ENCODE measurements around the gene INHBB.
"Not testable (repeated sequence)": the region's sequence is repeated elsewhere in the genome, so short reads cannot be mapped to it uniquely, and the experiment has no call there.

Gene INHBB

DNA sequence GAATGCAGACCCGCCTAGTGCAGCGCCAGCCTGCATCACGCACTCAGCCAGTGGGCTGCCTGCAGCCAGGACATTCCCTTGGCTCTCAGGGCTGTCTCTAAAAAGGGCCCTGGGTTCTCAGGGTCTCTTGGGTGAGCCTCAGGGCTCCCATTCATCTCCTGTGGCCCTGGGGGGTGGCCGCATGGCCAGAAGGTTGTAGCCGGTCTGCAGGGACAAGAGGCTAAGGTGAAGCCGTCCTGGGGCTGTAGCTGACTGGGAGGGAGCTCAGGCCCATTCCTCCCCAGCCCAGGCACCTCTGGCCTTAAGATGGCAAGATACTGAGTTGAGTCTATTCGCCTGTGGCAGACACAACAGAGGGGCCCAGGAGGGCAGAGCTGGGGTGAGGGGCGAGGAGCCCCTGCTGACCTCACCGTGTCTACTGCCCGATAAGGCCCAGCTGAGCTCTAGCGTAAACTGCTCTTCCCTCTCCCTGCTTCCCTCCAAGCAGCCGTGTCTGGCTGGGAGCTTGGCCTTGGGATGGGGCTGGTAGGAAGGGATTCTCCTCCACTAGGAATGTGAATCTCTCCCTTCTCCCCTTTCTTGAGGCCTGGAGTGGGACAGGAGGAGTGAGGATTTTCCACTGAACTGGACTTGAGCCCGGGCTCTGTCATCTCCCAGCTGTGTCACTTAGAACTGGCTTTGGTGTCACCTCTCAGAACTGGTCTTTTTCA, 37.9 kb downstream of the INHBB start:
- no peak for DNase-seq

- no peak for DNase-seq
Observed at GRCh38 chr2:120384486-120385354, 38.8 kb downstream of the INHBB start.

- no peak for DNase-seq
Observed at GRCh38 chr2:120385355-120386127, 39.6 kb downstream of the INHBB start.

- no peak for DNase-seq
Observed at GRCh38 chr2:120388222-120389035, 42.5 kb downstream of the INHBB start.

GRCh38 chr2:120389036-120389391, 43.1 kb downstream of the INHBB start:
- DNase-seq = no peak

GRCh38 chr2:120390381-120391055, 44.6 kb downstream of the INHBB start:
- DNase-seq = no peak

DNA sequence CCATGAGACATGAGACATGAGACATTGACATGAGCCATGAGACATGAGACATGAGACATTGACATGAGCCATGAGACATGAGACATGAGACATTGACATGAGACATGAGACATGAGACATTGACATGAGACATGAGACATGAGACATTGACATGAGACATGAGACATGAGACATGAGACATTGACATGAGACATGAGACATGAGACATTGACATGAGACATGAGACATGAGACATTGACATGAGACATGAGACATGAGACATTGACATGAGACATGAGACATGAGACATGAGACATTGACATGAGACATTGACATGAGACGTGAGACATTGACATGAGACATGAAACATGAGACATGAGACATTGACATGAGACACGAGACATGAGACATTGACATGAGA, 45.4 kb downstream of the INHBB start:
- not testable (repeated sequence) for DNase-seq

GRCh38 chr2:120391911-120392665, 46.2 kb downstream of the INHBB start:
- DNase-seq = no peak

GRCh38 chr2:120392923-120393322, 47.0 kb downstream of the INHBB start:
- DNase-seq = no peak

- DNase-seq = no peak
Observed at GRCh38 chr2:120393456-120393855, 47.5 kb downstream of the INHBB start.

GRCh38 chr2:120394764-120395163, 48.8 kb downstream of the INHBB start:
- DNase-seq = no peak

DNA sequence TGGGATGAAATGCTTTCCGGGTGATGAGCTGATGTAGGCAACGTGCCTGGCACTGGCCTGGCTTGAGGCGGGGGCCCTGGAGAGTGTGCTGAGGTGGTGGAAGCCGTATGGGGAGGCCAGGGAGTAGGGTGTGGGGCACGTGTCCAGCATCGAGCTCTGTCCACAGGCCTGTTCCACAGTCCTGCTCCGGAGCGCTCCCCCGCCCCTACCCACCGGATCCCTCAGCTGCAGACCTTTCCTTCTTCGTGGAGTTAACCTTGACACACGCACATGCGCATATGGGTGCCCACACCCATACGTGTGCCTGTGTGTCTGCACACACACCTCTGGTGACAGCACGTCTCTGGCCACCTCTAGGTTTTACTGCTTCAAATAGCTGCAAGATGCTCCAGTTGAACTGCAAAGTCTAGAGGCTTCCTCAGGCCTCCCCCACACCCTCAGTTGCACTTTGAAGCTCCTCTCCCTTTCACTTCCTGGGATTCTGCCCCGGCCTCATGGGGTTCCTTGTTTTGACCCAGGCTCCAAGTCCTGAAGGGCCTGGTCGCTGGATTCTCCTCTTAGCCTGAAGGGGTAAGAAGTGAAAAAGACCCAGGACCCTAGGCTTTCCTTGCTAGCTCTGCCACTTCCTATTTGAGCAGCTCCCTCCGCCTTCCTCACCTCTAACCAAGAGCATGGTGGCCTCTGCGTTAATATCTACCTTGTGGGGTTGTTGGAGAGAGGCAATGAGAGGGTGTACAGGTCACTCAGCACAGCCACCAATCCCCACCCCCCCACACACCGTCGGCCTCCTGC, 49.5 kb downstream of the INHBB start:
- DNase-seq = no peak

DNA sequence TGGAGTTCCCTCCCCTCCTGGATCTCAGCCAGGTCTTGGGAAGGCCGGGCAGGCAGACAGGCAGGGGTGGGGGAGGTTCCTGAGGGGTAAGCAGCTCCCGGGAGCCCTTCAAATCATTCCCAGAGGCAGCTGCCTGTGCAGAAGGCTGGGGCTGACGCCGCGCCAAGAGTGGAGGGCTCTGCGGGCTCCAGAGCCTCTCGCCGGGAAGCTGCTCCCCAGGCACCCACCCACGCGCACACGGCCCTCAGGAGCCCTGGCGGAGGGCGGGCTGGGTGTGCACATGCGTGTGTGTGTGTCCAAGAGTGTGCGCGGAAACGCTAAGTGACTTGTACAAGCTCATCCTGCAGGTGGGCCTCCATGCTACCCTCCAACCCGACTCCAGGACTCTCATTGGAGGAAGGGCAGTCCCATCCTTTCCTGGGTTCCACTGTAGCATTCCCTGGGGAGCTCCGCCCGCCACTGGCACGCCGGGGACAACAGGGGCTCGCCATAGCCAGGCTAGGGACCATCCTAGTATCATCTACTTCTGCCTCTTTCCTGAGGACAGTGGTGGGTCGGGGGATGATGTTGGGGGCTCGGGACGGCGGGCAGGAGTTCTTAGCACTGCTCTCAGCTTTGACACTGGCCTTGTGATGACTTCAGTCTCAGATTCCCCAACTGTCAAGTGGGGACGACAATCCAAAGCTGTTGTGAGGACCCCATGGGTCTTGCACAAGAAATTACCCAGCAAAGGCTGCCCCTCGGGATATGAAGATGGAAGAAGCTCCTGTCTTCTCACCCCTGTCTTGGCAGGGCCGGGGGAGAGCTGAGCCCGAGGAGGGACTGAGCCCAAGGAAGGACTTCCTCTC, 50.3 kb downstream of the INHBB start:
- peak; percentile 4 for DNase-seq

DNA sequence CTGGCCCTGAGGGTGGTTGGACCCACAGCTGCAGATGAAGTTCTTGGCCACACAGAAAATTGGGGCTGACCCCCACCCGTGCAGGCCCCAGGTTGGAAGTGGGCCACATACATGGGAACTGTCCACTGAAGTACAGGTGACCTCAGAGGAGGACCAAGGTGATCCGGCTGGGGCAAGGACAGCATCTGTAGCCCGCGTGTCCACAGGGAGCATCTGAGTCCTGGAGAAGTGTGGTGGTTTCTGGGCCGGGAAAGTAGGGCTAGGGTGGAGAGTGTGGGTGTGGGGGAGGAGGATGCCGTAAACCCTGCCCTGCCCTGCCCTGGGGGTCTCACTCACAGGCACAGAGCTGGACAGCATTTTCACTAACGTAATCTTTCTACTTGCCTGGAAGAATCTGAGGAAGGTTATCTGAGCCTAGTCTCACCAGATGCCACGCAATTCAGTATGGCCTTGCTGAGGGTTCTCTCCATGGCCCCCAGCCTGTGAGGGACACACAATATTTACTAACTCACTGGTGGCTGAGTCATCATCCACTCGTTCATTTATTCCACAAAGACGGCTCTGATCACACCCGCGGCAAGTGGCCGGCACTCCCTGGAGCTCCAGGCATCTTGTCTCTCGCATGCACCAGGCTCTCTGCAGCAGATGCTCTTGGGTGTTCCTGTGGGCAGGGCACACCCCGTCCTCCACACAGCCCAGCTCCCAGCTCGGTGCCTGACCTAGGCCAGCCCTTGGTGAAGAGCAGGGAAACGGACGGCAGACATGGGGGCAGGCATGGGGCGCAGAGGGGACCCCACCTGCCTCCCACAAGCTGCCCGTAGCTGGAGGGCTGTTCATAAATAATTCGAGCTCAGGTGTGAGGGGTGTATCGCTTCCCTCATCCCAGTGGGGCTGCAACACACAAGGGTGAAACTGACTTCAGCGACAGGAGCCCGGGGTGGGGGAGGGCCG, 51.2 kb downstream of the INHBB start:
- no peak for DNase-seq

GRCh38 chr2:120398051-120398995, 52.4 kb downstream of the INHBB start:
- DNase-seq = no peak

DNA sequence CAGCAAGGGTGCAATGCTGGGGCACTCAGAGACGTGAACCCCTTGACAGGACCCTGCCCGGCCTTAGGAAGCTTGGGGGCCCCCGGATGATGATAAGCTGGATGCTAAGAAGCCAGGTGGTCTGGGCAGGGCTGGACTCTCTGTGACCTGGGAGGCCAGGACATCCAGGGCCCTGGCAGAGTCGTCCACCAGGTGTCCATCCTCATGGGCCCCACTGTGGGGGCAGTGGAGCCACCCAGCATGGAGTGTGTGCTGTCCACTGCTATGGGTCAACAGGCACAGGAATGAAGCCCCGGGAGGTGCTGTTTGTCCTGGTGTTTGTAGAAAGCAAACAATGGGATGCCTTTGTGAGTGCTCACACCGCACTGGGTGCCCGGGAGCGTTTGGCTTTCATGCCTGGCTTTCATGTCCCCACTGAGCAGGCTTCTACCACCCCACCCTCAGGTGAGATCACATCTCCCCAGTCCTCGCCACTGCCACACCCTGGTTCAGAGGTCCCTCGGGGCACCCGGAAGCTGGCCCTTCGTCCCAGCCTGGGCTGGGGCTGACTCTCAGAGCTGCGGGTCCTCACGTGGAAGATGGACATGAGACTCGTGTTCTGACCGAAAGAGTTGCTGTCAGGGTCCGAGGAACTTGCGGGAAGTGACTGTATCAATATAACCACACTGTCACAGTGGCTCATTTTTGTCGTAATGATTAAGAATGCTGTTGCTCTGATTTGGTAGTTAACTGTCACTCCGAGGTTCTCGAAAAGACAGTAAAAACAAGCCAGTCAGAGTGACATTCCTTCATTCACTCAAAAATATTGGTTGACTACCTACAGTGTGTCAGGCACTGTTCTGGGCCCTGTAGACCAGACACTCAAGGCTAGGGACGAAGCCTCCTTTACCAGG, 53.3 kb downstream of the INHBB start:
- no peak for DNase-seq

All from DMS 273 treated with DMSO at 0.1 percent for 48 hours (cell line).